MM.1S (cell line): Measurements from ENCODE around the gene PRRX2.

ENCODE experiments used
- DNase-seq: peaks from one replicate; pipeline ENCODE4 v3.0.0-alpha.2; 2015
- H2AFZ ChIP-seq: fragments of 300-600 bp; sonication (generic); 2 replicates; pipeline ENCODE4 v1.6.0; 2016; ENCODE audit warnings: antibody characterized with exemption, low read length
- H3F3A ChIP-seq: fragments of 300-600 bp; sonication (generic); 2 replicates; pipeline ENCODE4 v1.6.1; 2016; ENCODE audit warnings: mild to moderate bottlenecking, antibody characterized with exemption, low read length, moderate library complexity, mixed read lengths; ENCODE audit not compliant: insufficient read depth
- H3K27ac ChIP-seq: fragments of 300-600 bp; sonication (generic); 2 replicates; pipeline ENCODE4 v1.5.1; 2016; ENCODE audit warnings: mild to moderate bottlenecking, low read length
- H3K27me3 ChIP-seq: fragments of 300-600 bp; sonication (generic); replicated peaks from 2 replicates; pipeline ENCODE4 v1.6.0; 2016; ENCODE audit warnings: low read length; ENCODE audit not compliant: insufficient read depth
- H3K36me3 ChIP-seq: fragments of 300-600 bp; sonication (generic); replicated peaks from 2 replicates; pipeline ENCODE4 v1.6.1; 2016; ENCODE audit warnings: mild to moderate bottlenecking, low read length, mixed read lengths; ENCODE audit not compliant: insufficient read depth
- H3K4me1 ChIP-seq: fragments of 300-600 bp; sonication (generic); 2 replicates; pipeline ENCODE4 v1.6.1; 2016; ENCODE audit warnings: low read length, mixed read lengths
- H3K4me2 ChIP-seq: fragments of 300-600 bp; sonication (generic); 2 replicates; pipeline ENCODE4 v1.6.0; 2016; ENCODE audit warnings: low read depth, low read length
- H3K4me3 ChIP-seq: fragments of 300-600 bp; sonication (generic); 2 replicates; pipeline ENCODE4 v1.5.1; 2016; ENCODE audit warnings: low read length, mixed read lengths
- H3K79me2 ChIP-seq: fragments of 300-600 bp; sonication (generic); 2 replicates; pipeline ENCODE4 v1.6.1; 2016; ENCODE audit warnings: mixed run types, low read length, mixed read lengths
- H3K9ac ChIP-seq: fragments of 300-600 bp; sonication (generic); 2 replicates; pipeline ENCODE4 v1.6.1; 2016; ENCODE audit warnings: low read length, mixed read lengths
- H3K9me2 ChIP-seq: fragments of 300-600 bp; sonication (generic); replicated peaks from 2 replicates; pipeline ENCODE4 v1.6.1; 2016; ENCODE audit warnings: mild to moderate bottlenecking, low read length, mixed read lengths; ENCODE audit not compliant: insufficient read depth
- H3K9me3 ChIP-seq: fragments of 300-600 bp; sonication (generic); replicated peaks from 2 replicates; pipeline ENCODE4 v1.6.1; 2016; ENCODE audit warnings: mild to moderate bottlenecking, low read length, mixed read lengths; ENCODE audit not compliant: insufficient read depth
- H4K20me1 ChIP-seq: fragments of 300-600 bp; sonication (generic); 2 replicates; pipeline ENCODE4 v1.6.1; 2016; ENCODE audit warnings: mild to moderate bottlenecking, low read length, moderate library complexity, mixed read lengths; ENCODE audit not compliant: insufficient read depth
- EZH2 ChIP-seq: fragments of 300-600 bp; sonication (generic); optimal IDR thresholded peaks from 2 replicates; pipeline ENCODE3; 2017; ENCODE audit warnings: low read depth, mild to moderate bottlenecking, antibody characterized with exemption, low read length, mixed read lengths
- EZH2phosphoT487 ChIP-seq: fragments of 300-600 bp; sonication (generic); IDR thresholded peaks from 2 replicates; pipeline ENCODE4 v1.6.1; 2018; ENCODE audit warnings: antibody characterized with exemption, low read length
- TF ChIP-seq, protein P1 (sequence below): fragments of 300-600 bp; sonication (generic); IDR thresholded peaks from 2 replicates; pipeline ENCODE4 v1.5.1; 2016; ENCODE audit warnings: antibody characterized with exemption, low read length, mixed read lengths

The PRRX2 gene

DNA sequence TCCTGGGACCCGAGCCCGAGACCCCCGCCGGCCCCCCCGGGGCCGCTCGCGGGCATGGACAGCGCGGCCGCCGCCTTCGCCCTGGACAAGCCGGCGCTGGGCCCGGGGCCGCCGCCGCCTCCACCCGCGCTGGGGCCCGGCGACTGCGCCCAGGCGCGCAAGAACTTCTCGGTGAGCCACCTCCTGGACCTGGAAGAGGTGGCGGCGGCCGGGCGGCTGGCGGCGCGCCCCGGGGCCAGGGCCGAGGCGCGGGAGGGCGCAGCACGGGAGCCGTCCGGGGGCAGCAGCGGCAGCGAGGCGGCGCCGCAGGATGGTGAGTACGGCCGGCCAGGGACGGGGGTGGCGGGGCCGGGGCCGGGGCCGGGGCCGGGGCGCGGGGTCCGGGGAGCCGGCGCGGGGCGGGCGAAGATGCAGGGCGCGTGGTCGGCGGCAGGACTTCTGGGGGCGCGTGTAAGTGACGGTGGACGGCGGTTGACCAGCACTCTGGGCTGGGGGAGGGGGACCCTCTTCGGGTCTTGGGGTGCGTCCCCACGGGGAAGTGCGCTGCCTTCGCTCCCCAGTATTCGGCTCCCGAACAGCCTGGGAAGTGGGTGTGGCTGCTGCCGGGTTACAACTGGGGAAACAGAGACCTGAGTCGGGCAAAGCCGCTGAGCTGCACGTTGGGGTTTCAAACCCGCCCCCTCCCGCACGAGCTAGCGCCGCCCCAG lies 520 bp downstream of the PRRX2 start:
- Histone ChIP-seq H4K20me1 (no peaks in the 10 kb centered on the region), H3K27me3 (peaks cover 60% of the 10 kb centered on the region), H3K4me2 (no peak overlapping the region), H3K9me2 (no peaks in the 10 kb centered on the region), H3K4me1 (no peaks in the 10 kb centered on the region), H3K79me2 (no peaks in the 10 kb centered on the region), H3K27ac (no peak overlapping the region), H3F3A (no peaks in the 10 kb centered on the region), H3K36me3 (no peaks in the 10 kb centered on the region), H3K9me3 (no peaks in the 10 kb centered on the region), H3K4me3 (no peak overlapping the region), H2AFZ (no peak overlapping the region), H3K9ac (no peak overlapping the region)
- DNase-seq: no peak
- no peak for TF ChIP-seq EZH2
- TF ChIP-seq, protein P1, sequence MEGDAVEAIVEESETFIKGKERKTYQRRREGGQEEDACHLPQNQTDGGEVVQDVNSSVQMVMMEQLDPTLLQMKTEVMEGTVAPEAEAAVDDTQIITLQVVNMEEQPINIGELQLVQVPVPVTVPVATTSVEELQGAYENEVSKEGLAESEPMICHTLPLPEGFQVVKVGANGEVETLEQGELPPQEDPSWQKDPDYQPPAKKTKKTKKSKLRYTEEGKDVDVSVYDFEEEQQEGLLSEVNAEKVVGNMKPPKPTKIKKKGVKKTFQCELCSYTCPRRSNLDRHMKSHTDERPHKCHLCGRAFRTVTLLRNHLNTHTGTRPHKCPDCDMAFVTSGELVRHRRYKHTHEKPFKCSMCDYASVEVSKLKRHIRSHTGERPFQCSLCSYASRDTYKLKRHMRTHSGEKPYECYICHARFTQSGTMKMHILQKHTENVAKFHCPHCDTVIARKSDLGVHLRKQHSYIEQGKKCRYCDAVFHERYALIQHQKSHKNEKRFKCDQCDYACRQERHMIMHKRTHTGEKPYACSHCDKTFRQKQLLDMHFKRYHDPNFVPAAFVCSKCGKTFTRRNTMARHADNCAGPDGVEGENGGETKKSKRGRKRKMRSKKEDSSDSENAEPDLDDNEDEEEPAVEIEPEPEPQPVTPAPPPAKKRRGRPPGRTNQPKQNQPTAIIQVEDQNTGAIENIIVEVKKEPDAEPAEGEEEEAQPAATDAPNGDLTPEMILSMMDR: no peak
- no peak for TF ChIP-seq EZH2phosphoT487

DNA sequence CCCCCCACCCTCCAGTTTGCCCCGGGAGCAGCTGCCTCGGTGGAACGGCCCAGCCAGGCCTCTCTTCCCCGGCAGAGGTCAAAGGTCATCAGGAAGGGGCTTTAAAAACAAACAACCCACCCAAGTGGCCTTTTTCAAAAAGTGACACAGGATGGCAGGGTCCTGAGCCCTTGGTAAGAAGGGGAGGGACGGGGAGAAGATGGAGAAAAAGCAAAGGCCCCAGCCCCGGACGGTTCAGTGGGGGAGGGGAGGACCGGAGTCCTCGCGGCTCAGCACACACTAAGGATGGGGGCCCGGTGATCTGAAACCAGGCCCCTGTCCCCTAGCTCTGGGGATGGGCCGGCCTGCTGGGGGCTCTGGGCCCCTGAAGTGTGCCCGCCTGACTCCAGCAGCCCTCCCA lies 1.1 kb downstream of the PRRX2 start:
- no peak overlapping the region for H3K9ac ChIP-seq
- no peak for DNase-seq
- H3K4me2 ChIP-seq: no peak overlapping the region
- no peak for TF ChIP-seq EZH2phosphoT487
- TF ChIP-seq, protein P1: no peak
- no peak for TF ChIP-seq EZH2
- no peaks in the 10 kb centered on the region for H3K36me3 ChIP-seq
- no peaks in the 10 kb centered on the region for H3K4me1 ChIP-seq
- no peaks in the 10 kb centered on the region for H4K20me1 ChIP-seq
- H3K4me3 ChIP-seq: no peak overlapping the region
- no peaks in the 10 kb centered on the region for H3K79me2 ChIP-seq
- peaks cover 60% of the 10 kb centered on the region for H3K27me3 ChIP-seq
- H3K27ac ChIP-seq: no peak overlapping the region
- no peaks in the 10 kb centered on the region for H3F3A ChIP-seq
- H3K9me3 ChIP-seq: no peaks in the 10 kb centered on the region
- no peak overlapping the region for H2AFZ ChIP-seq
- H3K9me2 ChIP-seq: no peaks in the 10 kb centered on the region

DNA sequence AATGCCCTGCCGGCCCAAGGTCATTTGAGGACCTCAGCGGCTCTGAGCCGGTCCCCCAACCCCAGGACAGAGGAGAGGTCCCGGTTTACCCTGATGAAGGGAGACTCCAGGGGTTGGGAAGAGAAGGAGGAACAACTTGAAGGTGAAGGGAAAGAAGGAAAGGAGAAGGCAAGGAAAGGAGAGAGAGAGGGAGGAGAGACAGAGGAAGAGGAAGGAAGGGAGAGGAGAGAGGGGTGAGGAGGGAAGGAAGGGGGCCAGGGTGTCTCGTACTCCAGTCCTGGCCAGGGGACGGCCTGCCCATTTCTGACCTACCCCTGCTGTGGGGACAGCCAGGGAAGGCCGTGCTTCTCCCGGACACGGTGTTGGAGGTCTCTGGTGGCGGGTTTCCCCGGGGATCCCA lies 1.9 kb downstream of the PRRX2 start:
- Histone ChIP-seq H3K9ac (no peak overlapping the region), H3K79me2 (no peaks in the 10 kb centered on the region), H3K36me3 (no peaks in the 10 kb centered on the region), H3K27ac (no peak overlapping the region), H2AFZ (no peak overlapping the region), H3K9me3 (no peaks in the 10 kb centered on the region), H4K20me1 (no peaks in the 10 kb centered on the region), H3F3A (no peaks in the 10 kb centered on the region), H3K9me2 (no peaks in the 10 kb centered on the region), H3K27me3 (peaks cover 64% of the 10 kb centered on the region), H3K4me2 (no peak overlapping the region), H3K4me3 (no peak overlapping the region), H3K4me1 (no peaks in the 10 kb centered on the region)
- TF ChIP-seq EZH2phosphoT487: no peak
- TF ChIP-seq, protein P1: no peak
- TF ChIP-seq EZH2: no peak
- no peak for DNase-seq
